Adipocyte (in vitro differentiated cells): ENCODE results near the gene SUGCT.
"Not testable (repeated sequence)": the region's sequence is repeated elsewhere in the genome, so short reads cannot be mapped to it uniquely, and the experiment has no call there.

Experiments used
- DNase-seq: peaks from one replicate; pipeline ENCODE4 v3.0.0-alpha.2; 2015; ENCODE audit warnings: low read depth
- H3K27me3 ChIP-seq: replicated peaks from 2 replicates; pipeline ENCODE4 v1.7.0; 2013; ENCODE audit warnings: mild to moderate bottlenecking, low read length, moderate library complexity; ENCODE audit not compliant: control insufficient read depth, insufficient read depth
- H3K36me3 ChIP-seq: 2 replicates; pipeline ENCODE4 v1.7.0; 2013; ENCODE audit warnings: low read length, mild to moderate bottlenecking, moderate library complexity; ENCODE audit not compliant: control insufficient read depth, insufficient read depth, severe bottlenecking
- H3K4me1 ChIP-seq: 2 replicates; pipeline ENCODE4 v1.7.0; 2013; ENCODE audit warnings: mild to moderate bottlenecking, low read length, moderate library complexity; ENCODE audit not compliant: control insufficient read depth, insufficient read depth
- H3K4me3 ChIP-seq: 2 replicates; pipeline ENCODE4 v1.7.0; 2013; ENCODE audit warnings: mild to moderate bottlenecking, low read length, moderate library complexity
- H3K9ac ChIP-seq: 2 replicates; pipeline ENCODE4 v1.7.0; 2013; ENCODE audit warnings: mild to moderate bottlenecking, low read length, moderate library complexity
- H3K9me3 ChIP-seq: 2 replicates; pipeline ENCODE4 v1.7.0; 2013; ENCODE audit warnings: mild to moderate bottlenecking, low read length, moderate library complexity; ENCODE audit not compliant: control insufficient read depth

The SUGCT gene

GRCh38 chr7:40141916-40142315 lies 7.1 kb downstream of the SUGCT start:
- not testable (repeated sequence) for H3K36me3 ChIP-seq, DNase-seq, H3K4me1 ChIP-seq, H3K9me3 ChIP-seq, H3K4me3 ChIP-seq, H3K9ac ChIP-seq, H3K27me3 ChIP-seq

- not testable (repeated sequence) for H3K9ac ChIP-seq, H3K4me1 ChIP-seq, DNase-seq, H3K27me3 ChIP-seq, H3K4me3 ChIP-seq, H3K36me3 ChIP-seq, H3K9me3 ChIP-seq
Observed at GRCh38 chr7:40145596-40146130, 10.9 kb downstream of the SUGCT start.

GRCh38 chr7:40147371-40148246 lies 12.8 kb downstream of the SUGCT start:
- DNase-seq = no peak

GRCh38 chr7:40148247-40148580 lies 13.4 kb downstream of the SUGCT start:
- not testable (repeated sequence) for DNase-seq, H3K4me3 ChIP-seq, H3K9me3 ChIP-seq, H3K27me3 ChIP-seq, H3K36me3 ChIP-seq, H3K4me1 ChIP-seq, H3K9ac ChIP-seq

More at GRCh38 chr7:40147371-40148246, 12.8 kb downstream of the SUGCT start:
- Histone ChIP-seq H3K36me3 (no peaks in the 10 kb centered on the region), H3K9me3 (no peaks in the 10 kb centered on the region), H3K4me3 (no peak overlapping the region), H3K4me1 (no peaks in the 10 kb centered on the region), H3K9ac (no peak overlapping the region), H3K27me3 (no peaks in the 10 kb centered on the region)

GRCh38 chr7:40148671-40149070 lies 13.9 kb downstream of the SUGCT start:
- Histone ChIP-seq H3K9me3 (no peaks in the 10 kb centered on the region), H3K27me3 (no peaks in the 10 kb centered on the region), H3K36me3 (no peaks in the 10 kb centered on the region), H3K4me3 (no peak overlapping the region), H3K4me1 (no peaks in the 10 kb centered on the region), H3K9ac (no peak overlapping the region)
- DNase-seq = no peak

- no peaks in the 10 kb centered on the region for H3K36me3 ChIP-seq
- DNase-seq = no peak
Observed at GRCh38 chr7:40151504-40151903, 16.7 kb downstream of the SUGCT start.

GRCh38 chr7:40156988-40157387 lies 22.2 kb downstream of the SUGCT start:
- no peak overlapping the region for H3K4me3 ChIP-seq
- H3K27me3 ChIP-seq = no peaks in the 10 kb centered on the region

More at GRCh38 chr7:40151504-40151903, 16.7 kb downstream of the SUGCT start:
- H3K27me3 ChIP-seq = no peaks in the 10 kb centered on the region
- H3K9me3 ChIP-seq = no peaks in the 10 kb centered on the region
- no peak overlapping the region for H3K4me3 ChIP-seq
- H3K9ac ChIP-seq = no peak overlapping the region
- no peaks in the 10 kb centered on the region for H3K4me1 ChIP-seq

GRCh38 chr7:40162516-40162915 lies 27.7 kb downstream of the SUGCT start:
- Histone ChIP-seq H3K36me3 (no peaks in the 10 kb centered on the region), H3K4me3 (no peak overlapping the region), H3K9me3 (no peaks in the 10 kb centered on the region), H3K9ac (no peak overlapping the region), H3K4me1 (peaks cover 4% of the 10 kb centered on the region), H3K27me3 (no peaks in the 10 kb centered on the region)
- DNase-seq = no peak

More at GRCh38 chr7:40156988-40157387, 22.2 kb downstream of the SUGCT start:
- no peak overlapping the region for H3K9ac ChIP-seq
- no peaks in the 10 kb centered on the region for H3K4me1 ChIP-seq
- H3K36me3 ChIP-seq = no peaks in the 10 kb centered on the region
- H3K9me3 ChIP-seq = no peaks in the 10 kb centered on the region
- no peak for DNase-seq

GRCh38 chr7:40165216-40165615 lies 30.4 kb downstream of the SUGCT start:
- H3K9me3 ChIP-seq = no peaks in the 10 kb centered on the region
- no peaks in the 10 kb centered on the region for H3K27me3 ChIP-seq
- no peak overlapping the region for H3K9ac ChIP-seq
- peaks cover 4% of the 10 kb centered on the region for H3K4me1 ChIP-seq
- no peak for DNase-seq
- H3K36me3 ChIP-seq = no peaks in the 10 kb centered on the region
- no peak overlapping the region for H3K4me3 ChIP-seq

- DNase-seq = no peak
- Histone ChIP-seq H3K4me1 (peaks cover 4% of the 10 kb centered on the region), H3K9ac (no peak overlapping the region), H3K36me3 (no peaks in the 10 kb centered on the region), H3K9me3 (no peaks in the 10 kb centered on the region), H3K4me3 (no peak overlapping the region), H3K27me3 (no peaks in the 10 kb centered on the region)
Observed at GRCh38 chr7:40167291-40167690, 32.5 kb downstream of the SUGCT start.

- not testable (repeated sequence) for H3K4me1 ChIP-seq, H3K36me3 ChIP-seq
Observed at GRCh38 chr7:40168266-40168665, 33.5 kb downstream of the SUGCT start.

More at GRCh38 chr7:40168266-40168665, 33.5 kb downstream of the SUGCT start:
- not testable (repeated sequence) for H3K4me3 ChIP-seq, H3K27me3 ChIP-seq, DNase-seq, H3K9me3 ChIP-seq, H3K9ac ChIP-seq
